SHP77 (cell line): ENCODE measurements around the gene LRRC4B.

Experiments used
- DNase-seq, 2 experiments: peaks; one replicate each; lab custom pipeline; 2025; lab: John Stamatoyannopoulos, UW

LRRC4B gene

DNA sequence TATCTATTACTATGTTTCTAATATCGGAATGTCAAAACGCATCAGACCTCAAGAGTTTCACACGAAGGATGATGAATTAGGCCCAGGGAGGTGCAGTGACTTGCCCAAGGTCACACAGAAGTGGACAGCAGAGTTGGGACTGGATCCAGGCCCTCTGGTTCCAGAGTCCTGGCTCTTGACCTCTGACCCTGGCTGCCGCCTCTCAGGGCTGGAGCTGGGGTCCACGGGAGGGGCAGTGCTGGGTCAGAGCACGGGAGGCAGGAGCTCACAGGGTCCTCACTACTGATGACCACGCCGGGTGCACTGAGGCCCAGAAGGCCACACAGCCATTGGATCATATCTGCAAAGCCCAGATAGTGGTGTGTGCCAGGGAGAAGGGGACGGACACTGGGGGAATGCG, 45.4 kb downstream of the LRRC4B start:
- DNase-seq = no peak

DNA sequence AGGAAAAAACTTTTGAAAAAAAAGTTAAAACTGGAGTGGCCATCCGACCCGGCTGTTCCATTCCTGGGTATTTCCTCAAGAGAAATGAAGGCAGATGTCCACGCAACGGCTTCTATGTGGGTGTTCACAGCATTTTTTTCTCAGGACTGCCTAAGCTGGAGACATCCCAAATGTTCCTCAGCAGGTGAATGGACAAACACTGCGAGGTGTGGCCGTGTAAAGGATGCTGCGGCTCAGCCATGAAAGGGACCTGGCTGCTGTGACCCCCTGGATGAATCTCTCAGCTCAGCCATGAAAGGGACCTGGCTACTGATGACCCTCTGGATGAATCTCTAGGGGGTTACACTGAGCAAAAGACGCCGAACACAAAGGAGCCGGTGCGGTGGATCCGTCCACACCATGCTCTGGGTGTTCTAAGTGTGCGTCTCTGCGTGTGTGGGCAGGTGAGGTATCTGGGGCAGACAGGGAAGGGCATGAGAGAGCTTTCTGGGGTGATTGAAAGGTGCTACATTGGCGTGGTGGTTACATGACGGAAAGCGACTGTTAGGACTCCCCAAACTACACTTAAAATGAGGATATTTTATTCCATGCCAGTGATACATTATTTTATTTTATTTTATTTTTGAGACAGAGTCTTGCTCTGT, 47.3 kb downstream of the LRRC4B start:
- no peak for DNase-seq

DNA sequence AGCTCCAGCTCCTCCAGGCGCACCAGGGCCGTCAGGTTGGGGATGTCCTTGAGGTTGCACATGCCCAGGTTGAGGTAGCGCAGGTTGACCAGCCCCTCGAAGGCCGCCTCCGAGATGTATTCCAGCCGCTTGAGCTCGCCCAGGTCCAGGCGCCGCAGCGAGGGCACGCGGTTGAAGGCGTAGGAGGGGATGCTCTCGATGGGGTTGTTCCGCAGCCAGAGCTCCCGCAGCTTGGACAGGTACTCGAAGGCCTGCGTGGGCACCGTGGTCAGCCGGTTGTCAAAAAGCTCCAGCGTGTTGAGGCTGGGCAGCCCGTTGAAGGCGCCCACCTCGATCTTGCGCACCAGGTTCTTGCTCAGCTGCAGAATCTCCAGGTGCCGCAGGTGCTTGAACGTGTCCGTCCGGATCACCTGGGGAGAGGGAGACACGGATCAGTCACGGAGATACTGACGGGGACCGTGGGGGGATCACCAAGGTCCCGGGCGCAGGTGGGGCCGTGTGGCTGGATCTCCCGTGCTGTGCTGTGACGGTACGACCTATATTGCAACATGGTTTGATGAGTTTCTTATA, 49.1 kb downstream of the LRRC4B start:
- no peak for DNase-seq

DNA sequence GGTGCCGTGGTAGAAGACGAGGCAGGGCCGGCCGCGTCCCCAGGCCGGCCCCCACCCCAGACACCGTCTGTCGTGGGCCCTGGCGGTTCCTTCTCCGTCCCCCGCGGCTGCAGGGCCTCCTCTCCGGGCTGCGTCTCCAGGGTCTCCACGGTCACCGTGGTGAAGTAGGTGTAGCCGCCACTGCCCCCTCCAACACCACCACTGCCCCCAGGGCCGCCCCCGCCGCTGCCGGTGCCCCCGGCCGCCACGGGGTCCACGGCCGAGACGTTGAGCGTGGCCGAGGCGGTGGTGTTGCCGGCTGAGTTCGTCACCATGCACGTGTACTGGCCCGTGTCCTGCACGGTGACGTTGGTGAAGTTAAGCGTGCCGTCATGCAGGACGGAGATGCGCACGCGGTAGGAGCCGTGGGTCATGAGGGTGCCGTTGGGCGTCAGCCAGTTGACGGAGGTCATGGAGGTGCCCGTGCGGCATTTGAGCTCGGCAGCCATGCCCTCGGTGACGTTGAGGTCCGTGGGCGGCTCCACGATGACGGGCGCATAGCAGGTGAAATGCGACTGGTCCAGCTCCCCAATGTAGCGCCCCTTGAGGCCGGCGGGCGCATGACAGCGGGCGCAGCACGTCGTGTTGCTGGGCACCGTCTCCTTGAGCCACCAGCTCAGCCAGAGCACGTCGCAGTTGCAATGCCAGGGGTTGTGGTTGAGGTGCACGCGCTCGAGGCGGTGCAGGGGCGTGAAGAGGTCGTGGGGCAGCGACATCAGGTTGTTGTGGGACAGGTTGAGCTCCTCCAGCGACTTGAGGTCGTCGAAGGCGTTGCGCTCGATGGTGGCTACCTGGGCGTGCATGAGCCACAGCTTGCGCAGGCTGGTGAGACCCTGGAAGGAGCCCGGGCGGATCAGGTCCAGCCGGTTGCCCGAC, 49.9 kb downstream of the LRRC4B start:
- DNase-seq = no peak

DNA sequence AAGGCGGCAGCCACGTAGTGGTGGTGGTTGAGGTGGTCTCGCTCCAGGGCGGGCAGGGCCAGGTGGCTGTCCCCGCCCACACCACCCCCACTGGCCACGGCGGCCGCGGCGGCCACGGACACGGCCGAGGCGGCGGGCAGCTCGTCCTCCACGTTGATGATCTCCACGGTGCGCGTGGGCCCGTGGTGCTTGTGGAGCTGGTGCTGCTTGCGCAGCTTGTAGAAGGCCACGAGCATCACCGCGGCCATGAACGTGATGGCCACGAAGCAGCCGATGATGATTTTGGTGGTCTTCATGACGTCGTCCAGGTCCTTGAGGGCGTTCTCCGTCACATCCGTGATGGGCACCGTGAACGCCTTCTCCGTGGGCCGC, 50.5 kb downstream of the LRRC4B start:
- DNase-seq = no peak

DNA sequence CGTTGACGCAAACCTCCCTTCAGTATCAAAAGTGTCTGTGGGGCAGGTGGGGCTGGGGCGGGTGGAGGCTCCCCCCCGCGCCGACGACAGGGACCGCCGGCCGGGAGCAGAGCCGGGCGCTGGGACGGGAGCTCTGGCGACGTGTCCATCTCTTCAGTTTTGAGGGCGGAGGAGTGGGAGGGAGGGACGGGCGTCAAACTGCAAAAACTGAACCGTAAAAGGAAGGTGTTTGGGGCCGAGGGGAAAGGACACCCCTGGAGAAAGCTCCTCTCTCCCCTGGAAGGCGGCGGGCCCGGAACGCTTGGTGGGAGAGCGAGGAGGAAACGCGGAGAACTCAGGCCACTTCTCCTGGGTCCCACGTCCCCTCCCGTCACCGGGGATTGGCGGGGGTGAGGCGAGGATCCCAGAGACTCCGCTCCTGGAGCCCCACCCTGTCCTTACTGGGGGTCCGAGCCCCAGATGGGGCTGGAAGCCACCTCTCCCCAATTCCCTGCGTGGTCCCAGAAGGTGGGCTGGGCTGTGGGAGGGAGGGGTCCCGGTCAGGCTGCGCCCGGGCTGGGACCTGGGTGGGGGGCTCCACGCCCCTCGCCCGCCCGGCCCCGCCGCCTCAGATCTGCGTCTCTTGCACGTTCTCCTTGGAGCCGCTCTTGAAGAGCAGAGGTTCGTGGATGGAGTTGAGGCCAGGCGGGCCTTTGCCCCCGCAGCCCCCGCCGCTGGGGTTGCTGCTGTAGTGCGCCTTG, 51.1 kb downstream of the LRRC4B start:
- no peak for DNase-seq

DNA sequence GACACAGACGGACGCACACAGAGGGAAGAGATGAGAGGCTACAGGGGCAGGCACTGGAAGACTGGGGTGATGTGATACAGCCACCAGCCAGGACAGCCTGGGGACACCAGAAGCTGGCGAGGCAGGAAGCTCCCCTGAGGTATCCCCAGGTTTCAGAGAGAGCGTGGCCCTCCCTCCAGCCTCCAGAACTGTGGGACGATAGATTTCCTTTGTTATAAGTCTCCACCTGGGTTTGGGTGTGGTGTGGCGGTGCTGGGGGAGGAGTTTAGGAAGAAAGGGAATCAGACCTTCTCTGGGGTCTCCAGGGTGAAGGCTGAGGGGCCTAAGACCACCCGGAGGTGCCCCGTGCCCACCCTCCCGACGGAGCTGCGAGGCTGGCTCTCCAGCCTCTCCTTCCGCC, 51.8 kb downstream of the LRRC4B start:
- no peak for DNase-seq

DNA sequence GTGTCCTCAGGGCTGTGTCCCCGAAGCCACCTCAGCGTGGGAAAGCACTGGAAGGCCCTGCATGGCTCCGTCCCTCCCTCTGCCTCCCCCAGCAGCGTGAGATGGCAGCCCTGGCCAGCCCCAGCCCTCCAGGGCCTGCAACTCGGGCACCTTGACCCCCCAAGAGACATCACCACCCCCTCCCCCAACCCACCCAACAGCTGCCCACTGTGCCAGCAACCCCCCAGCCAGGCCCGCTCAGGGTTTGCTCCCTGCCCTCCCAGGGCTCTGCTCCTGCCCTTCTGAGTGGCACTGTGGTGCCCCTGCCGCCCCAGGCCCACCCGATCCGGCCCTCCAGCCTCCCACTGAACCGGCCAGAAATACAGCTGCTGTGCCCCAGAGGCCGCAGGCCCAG, 53.1 kb downstream of the LRRC4B start:
- no peak for DNase-seq

DNA sequence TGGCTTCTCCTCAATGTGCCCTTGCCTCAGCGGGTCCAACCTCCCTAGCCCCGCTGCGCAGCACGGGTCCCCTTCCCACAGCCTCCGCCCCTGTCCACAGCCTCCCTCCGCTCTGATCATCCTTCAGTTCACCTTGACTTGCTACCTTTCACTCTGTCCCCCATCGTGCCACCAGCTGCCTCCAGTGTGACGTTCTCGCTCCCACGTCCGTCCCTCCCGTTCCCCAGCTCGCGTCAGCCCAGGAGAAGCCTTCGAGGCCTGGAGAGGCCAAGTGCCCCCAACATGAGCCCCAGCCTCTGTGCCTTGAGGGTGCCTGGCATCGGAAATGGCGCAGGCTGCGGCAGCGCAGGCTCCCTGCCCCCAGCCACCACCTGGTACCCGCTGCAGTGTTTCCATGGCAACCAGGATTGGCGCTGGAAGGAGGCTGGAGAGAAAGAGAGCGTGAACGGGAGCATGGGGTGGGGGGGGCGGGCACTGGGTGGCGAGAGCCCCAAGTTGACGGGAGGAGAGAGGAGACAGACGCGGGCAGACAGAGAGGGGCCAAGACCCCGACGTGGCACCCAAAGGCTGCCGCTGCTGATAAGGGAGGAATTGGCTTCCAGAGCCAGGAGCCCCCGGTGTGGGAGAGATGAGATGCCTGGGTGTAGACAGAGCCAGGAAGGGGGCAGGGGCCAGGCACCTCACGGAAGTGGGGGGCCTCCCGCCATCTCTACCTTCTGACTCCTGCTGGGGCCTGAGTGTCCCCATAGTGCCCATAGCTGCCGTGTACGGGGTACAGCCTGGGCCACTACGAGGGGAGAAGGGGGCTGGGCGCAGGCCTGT, 53.7 kb downstream of the LRRC4B start:
- DNase-seq = peak; percentile 47 to 71

DNA sequence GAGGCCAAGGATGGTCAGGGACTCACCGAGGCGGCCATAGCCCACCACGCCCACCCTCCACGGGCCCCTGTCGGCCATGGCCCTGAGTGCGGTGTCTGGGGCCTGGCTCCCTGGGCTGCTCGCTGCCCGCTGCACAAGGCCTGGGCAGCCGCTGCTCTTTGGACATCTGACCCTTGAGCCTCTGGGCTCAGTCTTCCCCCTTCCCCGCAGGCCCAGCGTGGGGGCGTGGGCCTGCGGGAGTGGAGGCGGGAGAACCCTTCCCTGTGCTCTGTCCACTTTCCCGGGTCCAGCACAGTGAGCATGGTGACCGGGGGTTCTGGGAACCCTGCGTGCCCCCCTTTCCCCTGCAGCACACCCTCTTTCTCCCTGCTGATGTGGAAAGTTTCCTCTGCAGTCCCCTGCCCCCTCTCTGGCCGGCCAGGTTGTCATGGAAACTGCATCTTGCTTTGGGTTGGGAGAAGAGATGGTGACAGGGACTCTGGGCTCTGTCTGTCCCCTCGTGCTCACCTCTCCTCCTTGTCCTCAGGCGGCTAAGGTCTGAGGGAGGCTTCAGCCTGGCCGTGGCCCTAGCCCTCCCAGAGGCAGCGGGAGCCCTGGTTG, 54.4 kb downstream of the LRRC4B start, which contains the start of gene ASPDH:
ASPDH (minus strand) TSS at position 168 of the 600 bp plus-strand sequence; CDS start at position 78, 90 bp downstream.
- DNase-seq = no peak

DNA sequence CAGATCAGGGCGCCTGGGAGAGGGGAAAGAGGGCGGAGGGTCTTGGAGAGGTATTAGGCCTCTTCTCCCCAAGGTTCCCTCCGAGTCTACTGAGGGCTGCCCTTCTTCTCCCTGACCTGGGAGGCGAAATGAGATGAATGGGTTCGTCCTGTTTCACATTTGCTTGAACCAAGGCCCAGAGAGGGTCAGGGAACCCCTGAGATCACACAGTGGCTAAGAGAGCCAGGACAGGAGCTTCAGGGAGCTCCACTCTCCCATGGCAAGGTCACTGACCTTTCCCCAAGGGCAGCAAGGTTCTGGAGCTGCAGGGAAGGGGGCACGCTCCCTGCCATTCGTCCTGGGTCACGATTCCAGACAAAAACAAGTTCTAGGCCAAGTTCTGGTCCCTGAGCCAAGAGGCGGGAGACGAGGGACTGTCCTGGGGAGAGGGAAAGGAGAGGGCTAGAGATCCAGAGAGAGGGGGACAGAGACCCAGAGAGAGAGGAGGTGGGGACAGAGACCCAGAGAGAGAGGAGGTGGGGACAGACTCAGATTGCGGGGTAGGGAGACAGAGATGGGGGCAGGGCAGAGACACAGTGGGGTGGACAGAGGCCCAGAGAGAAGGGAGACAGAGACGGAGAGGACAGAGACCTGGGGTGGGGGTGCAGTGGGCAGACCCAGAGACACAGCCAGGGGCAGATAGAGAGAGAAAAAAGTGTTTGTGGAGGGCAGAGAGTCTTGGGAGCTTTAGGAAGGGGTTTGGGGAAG, 55.1 kb downstream of the LRRC4B start:
- DNase-seq = no peak

DNA sequence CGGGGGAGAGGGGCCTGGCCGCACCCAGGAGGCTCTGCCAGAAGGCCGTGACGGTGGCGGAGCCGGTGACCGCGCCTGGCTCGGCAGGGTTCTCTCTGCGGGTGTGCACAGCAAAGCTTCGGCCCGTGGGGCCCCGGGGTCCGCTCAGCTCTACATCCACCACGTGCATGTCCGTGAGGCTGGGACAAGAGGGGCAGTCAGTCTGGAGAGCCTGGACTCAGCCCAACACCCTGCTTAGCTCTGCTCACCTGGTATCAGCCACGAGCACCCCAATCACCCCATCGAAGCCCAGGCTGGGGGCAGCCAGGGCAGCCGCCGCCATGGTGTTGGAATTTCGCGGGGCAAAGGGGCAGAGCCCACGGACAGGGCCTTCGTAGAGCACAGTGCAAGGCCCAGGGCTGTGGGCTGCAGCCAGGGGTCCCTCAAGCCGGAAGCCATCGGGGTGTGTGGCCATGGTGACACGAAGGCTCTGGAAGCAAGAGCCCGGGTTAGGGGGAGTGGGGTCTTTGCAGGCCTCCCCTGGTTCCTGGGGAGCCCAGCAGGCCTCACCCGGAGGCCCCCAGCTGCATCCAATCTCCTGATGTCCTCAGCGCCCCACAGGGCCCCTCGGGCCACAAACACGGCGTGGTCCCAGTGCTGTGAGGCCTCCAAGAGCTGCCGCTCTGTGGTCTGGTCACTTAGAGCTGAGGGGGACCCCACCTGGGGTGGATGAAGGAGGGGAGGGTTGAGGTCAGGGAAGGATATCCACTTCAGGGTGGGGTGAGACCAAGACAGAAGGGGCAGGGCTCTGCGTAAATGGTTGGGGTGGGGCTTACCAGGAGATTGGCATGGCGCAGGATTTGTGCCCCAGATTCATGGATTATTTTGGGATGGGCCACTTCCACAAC, 55.9 kb downstream of the LRRC4B start:
- DNase-seq = no peak

DNA sequence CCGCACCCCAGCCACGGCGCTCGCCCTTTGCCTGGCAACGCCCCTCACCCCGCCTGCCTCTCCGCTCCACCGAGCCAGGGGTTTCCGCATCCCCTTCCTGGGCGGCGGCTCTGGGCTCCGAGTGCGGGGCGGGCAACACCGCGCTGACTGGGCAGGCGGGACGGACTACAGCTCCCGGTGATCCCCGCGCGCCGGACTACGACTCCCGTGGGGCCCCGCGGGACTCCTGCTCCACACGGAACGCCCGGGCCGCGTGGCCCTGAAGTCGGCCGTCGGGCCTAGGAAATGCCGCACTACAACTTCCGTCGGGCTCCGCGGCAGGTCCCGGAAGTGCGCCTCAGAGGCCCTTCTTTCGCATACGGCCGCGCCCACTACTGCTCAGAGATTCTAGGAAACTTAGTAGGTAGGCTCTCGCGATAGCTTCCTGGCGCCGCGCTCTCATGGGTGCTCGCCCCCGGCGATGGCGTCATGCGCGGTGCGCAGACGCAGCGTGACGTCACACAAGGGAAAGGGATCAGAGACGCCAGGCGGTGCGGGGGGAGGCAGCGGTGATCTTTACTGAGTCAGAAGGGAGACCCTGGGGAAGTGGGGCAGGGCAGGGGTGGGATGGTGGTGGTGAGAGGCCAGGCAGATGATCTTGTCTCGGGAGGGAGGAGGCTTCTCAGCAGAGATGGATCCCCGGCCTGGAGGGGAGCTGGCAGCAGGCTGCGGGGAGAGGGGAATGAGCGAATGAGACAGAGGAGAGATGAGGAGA, 57.0 kb downstream of the LRRC4B start, which contains the start of gene JOSD2:
JOSD2 (minus strand) TSS at position 123 of the 754 bp plus-strand sequence. CDS start 760 bp downstream, outside the sequence.
- DNase-seq = peak; percentile 99 to 100

DNA sequence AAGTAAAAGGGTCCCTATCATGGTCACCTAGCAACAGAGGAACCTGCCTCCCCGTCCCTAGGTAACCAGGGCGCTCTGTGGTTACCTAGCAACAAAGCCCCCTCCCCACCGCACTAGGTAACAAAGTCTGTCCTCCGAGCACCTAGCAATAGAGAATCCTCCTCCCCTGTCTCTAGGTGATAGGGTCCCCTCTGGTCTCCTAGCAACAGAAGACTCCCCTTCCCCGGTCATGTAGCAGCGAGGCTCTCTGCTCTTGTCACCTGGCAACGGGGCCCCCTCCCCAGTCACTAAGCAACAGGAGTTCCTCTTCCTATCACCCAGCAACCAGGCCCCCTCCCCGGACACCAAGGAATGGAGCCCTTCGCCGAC, 57.6 kb downstream of the LRRC4B start:
- DNase-seq = peak; percentile 66 to 82

DNA sequence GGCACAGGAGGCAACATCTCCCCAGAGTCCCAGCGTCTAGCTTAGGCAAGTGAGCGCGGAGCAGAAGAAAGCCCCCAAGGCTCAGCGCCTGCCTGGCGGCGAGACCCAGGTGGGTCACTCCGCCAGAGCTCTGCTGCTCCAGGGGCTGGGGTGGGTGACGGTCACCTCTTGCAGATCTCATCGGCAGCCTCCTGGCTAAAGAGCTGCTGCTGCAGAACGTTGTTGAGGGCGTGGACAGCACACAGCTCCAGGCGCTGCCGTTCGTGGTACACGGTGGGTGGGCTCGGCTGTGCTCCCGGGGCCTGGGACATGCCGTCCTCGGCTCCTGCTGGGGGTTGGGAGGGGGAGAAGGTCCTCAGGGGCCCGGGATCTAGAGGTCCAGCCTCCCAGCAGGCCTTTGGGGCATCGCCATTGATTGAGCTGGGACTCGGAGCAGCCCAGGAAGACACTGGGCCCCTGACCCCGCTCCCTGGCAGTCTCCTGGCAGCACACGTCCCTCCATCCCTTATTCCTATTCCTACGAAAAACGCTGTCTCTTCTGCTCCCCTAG, 58.0 kb downstream of the LRRC4B start:
- DNase-seq = no peak

DNA sequence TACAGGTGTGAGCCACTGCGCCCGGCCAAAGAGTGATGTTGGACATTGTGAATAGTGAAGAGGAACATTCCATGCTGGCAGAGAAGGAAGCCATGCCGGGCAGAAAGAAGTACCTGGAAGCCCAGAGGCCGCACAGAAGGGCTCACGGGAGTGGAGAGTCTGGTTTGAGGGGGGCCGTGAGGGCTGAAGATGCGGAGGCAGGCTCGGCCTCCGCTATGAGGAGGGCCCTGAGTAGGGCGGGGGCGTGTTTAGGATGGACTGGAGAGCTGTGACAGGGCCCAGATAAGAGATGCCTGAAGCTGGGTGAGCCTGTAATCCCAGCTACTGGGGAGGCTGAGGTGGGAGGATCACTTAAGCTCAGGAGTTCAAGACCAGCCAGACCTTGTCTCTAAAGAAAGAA, 58.9 kb downstream of the LRRC4B start:
- no peak for DNase-seq

DNA sequence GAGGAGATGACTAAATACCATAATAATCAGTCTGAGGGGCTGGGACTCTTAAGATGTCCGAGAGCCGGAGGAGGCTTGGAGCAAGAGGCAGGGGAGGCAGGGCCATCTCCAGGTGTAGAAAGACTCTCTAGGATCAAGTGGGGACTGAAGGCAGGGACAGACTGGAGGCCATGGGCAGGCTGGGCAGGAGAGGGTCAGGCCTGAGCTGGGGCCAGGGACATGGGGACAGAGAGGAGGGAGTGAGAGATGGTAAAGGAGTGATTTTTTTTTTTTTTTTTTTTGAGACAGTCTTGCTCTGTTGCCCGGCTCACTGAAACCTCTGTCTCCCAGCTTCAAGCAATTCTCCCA, 59.4 kb downstream of the LRRC4B start:
- no peak for DNase-seq

DNA sequence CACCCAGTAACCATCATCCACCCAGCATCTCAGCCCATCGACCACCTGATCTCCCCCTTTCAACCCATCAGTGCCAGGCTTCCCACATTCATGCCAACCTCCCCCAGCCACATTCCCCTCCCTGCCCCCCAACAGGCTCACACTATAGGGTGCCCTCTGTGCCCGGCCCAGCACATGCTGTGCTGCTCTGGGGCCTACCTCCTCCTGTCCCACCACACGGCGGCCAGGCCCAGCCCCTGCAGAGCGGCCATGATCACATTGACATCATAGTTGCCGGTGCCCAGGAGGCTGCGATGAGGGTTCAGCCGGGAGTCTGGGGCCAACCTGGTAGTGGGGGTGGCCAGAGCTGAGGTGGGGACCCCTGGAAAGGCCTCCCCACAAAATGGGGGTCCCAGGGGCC, 60.9 kb downstream of the LRRC4B start:
- no peak for DNase-seq
